Activated effector memory CD4-positive, alpha-beta T cell treated with anti-CD3 and anti-CD28 coated beads, Interleukin-2, amount 50 U/mL, for 16 hours (primary cell): Measurements from ENCODE around the gene NEK2.
A peak's percentile ranks its signal among the peaks of the same experiment; 100 is the strongest.
"Not testable (repeated sequence)": the region's sequence is repeated elsewhere in the genome, so short reads cannot be mapped to it uniquely, and the experiment has no call there.

Experiments
- DNase-seq: peaks from one replicate; pipeline ENCODE4 v3.0.0-alpha.2; 2020

NEK2 gene

DNA sequence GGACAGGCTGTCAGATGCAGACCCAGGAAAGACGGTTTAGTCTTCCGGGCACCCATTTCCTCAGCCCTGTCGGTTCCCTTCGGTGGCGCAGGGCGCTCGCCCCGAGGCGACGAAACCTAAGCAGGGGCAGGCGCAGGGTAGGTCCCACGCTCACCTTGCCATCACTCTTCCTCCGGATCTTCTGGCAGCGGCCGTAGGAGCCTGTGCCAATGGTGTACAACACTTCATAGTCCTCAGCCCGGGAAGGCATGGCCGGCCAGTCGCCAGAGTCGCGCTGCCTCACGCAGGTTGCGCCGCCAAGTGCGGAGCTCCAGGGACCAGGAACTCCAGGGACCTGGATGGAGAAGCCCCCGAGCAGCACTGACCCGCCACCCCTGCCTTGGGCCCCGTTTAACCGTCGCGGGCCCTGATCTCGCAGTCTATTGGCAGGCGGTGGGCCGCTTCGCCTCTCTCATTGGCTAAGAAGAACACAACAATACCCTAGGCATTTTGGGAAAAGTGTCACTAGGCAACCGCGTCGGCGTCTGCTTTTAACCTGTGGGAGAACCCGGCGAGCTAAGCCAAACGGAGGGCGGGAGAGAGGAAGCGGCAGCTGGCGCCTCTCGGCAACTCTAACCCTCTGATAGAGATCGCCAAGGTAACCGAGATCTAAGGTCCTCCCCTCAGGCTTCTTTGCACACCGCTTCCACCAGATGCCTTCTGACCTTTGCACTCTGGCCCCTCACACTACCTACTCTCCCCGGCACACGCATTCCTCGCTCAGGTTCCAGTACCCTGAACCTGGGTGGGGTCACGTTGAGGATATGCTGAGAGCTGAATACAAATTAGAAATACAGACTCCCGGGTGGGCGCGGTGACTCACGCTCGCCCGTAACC lies at the start of gene NEK2:
Gene NEK2, minus strand, starts transcription at position 392 of the 876 bp plus-strand sequence. Its CDS starts 142 bp downstream, at position 250.
- DNase-seq = peak; percentile 93

DNA sequence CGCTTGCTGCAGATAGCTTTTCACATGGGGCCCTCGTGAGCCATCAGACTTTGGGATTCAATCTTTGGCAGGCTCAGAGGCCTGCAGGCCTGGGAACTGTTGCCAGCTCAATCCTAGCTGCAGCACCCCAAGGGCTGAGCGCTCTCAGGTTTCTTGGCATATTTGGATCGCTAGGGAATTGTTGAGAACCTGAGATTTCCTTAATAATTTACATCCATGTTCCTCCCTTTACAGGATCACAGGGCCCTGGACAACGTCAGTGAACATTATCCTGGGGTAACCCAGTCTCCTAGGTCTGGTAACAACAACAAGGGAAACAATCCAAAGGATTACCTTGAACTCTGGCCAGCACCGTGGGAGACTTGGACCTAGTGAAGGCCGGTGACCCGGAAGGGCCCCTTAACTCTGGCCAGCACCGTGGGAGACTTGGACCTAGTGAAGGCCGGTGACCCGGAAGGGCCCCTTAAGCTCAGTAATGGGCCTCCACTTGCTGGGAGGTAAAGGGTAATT lies 49.3 kb upstream of the NEK2 start:
- DNase-seq = no peak

GRCh38 chr1:211723273-211723672 lies 47.9 kb upstream of the NEK2 start:
- no peak for DNase-seq

GRCh38 chr1:211722277-211723175 lies 47.1 kb upstream of the NEK2 start:
- DNase-seq = no peak

- not testable (repeated sequence) for DNase-seq
Observed at GRCh38 chr1:211716555-211716954, 41.1 kb upstream of the NEK2 start.

DNA sequence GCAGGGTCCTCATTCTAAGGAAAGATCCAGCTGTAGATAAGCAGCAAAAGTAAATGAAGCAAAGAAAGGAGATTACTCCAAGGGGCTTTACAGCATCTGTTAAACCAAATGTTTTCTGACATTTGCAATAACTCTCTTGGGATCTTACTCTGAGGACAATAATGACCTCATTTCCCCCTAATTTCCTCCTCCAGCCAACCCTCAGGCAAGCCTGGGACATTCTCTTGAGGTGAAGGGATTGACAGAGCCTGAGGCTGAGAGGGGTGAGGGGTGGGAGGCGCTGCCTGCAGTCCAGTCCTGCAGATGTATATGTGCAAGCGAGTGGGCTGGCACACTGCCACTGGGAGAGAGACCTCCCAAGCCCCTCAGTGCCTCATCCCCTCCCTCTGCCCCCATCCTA lies 40.5 kb upstream of the NEK2 start:
- no peak for DNase-seq

GRCh38 chr1:211714154-211714553 lies 38.7 kb upstream of the NEK2 start:
- DNase-seq = no peak

DNA sequence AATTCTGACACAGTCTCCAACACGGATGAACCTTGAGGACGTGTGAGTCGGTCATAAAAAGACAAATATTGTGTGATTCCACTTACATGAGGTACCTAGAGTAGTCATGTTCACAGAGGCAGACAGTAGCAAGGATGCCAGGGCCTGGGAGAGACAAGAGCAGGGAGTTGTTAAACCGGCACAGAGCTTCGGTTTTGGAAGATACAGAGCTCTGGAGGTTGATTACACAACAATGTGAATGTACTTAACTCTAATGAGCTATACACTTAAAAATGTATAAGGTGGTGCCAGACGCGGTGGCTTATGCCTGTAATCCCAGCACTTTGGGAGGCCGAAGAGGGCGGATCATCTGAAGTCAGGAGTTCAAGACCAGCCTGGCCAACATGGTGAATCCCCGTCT lies 37.8 kb upstream of the NEK2 start:
- no peak for DNase-seq

GRCh38 chr1:211711315-211711705 lies 35.9 kb upstream of the NEK2 start:
- no peak for DNase-seq

DNA sequence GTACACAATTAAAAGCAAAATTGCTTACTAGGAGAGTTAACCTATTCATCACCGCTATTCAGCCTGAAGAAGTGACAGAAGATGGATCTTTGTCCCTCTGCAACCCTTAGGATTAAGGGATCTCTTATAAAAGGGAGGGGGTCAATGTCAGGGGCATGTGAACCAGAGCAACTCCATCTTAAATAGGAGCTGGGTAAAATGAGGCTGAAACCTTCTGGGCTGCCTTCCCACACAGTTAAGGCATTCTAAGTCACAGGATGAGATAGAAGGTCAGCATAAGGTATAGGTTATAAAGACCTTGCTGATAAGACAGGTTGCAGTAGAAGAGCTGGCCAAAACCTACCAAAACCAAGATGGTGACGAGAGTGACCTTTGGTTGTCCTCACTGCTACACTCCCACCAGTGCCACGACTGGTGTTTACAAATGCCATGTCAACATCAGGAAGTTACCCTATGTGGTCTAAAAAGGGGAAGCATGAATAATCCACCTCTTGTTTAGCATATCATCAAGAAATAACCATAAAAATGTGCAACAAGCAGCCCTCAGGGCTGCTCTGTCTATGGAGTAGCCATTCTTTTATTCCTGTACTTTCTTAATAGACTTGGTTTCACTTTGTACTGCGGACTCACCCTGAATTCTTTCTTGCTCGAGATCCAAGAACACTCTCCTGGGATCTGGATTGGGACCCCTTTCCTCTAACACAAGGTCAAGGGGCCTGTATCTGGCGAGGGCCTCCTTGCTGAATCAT lies 35.3 kb upstream of the NEK2 start:
- no peak for DNase-seq

DNA sequence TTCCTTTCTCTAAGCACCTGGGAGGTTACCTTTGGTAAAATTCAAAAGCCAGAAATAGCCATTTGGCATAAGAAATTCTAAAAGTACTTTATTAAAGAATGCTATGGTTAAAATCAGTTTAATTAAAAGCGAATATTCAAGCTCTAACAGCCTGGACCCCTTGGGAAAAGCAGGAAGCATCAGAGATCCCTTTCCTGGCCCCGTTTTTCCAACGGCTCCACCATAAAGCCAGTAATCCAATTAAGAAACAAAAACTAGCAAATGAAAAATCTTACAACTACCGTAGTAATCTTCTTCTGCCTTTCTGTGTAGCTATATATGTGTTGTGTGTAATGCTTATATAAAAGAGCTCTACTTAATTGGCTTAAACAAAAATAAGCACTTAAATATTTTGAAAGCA lies 33.5 kb upstream of the NEK2 start:
- DNase-seq = no peak

- no peak for DNase-seq
Observed at GRCh38 chr1:211708006-211708405, 32.6 kb upstream of the NEK2 start.

DNA sequence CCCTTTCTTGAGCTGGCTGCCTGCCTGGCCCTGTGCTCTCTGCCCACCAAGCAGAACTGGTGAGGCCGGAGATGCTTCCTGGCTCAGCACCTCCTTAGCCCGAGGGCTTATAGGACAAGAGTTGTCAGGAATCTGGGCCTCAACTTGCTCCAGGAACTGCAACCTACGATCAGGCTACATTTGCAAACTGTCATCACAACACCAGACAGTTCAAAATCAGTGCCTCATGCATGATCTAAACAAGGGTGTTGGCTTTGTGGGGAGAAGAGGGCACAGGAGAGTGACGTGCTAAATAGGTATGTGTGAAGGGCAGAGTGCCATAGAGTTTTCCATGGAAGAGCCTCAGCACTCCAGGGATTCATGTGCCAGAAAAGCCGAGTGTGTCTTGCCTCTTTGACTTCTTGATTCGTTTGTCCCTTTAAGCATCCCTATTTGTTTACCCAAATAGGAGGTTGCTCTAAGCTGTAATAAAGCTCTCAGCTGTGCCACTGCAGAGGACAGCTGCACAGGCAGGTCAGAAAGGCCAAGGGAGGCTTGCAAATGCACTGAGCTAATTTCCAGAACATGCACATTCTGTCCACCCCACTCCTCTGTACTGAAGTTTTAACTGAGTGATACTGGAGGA lies 30.2 kb upstream of the NEK2 start:
- no peak for DNase-seq

- no peak for DNase-seq
Observed at GRCh38 chr1:211704543-211704942, 29.1 kb upstream of the NEK2 start.

DNA sequence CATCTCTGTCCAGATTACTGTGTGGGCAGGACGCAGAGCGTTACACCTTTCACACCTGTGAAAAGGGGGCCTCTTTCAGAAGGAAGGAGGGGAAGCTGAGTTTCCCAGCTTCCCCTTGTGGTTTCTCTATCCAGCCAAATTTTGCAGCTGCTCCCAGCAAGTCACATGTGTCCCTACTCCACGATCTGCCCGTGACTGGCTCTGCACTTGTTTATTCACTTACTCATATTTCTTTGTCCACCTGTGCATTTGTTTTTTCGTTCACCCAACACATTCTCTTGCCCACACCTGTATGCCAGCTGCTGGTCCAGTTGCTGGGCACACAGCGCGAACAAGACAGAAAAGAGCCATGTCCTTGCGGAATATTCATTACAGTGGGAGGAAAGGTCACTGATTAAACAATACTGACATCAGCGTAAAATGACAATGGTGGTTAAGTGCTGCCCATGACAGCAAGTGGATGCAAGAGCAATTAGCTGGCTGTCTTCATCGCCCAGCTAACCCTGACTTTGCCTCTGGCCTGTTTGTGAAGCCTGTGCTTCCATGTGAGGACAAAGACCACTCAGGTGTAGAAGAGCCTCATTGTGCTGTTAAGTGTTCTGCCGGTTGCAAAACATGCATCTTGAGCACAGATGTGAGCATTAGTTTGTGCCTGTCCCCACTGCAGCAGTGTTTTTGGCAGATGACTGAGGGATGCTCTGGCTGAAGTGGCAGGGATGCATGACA lies 28.6 kb upstream of the NEK2 start:
- DNase-seq = no peak

- no peak for DNase-seq
Observed at GRCh38 chr1:211701733-211702132, 26.3 kb upstream of the NEK2 start.

DNA sequence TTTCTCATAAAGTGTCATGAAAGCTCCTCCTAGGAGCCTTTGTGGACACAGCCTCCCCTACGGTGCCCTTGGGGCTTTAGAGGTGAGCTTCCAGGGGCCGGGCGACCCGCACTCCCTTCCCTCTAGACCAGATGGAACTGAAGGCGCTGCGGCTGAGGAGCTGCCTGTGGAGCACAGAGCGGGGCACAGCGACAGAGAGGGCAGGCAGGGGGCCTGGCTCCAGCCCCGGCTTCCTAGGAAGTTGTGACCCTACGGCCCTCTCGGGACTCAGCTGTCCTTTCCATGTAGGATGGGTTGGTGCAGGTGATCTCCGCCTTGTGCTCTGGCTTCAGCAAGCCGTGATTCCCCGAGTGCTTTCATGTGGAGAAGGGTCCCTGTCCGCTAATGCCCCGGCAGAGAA lies 23.6 kb upstream of the NEK2 start:
- no peak for DNase-seq

GRCh38 chr1:211698161-211699026 lies 23.0 kb upstream of the NEK2 start:
- peak; percentile 92 for DNase-seq

DNA sequence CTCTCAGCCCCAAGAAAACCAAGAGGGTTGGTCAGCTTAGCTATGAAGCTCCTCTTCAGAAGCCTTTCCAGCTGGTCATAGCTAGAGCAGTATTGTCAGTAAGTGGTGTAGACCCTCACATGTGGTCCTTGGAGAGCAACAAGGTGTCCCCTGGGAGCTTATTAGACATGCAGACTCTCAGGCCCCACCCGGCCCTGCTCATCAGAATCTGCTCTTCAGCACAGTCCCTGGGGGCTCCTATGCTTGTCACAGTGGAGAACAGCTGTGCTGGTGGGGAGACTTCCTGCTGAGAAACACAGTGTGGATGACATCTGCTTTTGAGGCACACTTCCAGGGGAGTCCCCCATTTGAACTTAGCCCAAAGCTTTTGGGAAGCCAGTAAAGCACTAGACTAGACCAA lies 21.9 kb upstream of the NEK2 start:
- DNase-seq = no peak

- DNase-seq = no peak
Observed at GRCh38 chr1:211695135-211695816, 19.9 kb upstream of the NEK2 start.
